ENCODE data around the gene GCNT4.
A peak's percentile ranks its signal among the peaks of the same experiment; 100 is the strongest.

GCNT4 gene

GRCh38 chr5:75049456-75050351 is 2.7 kb downstream of the GCNT4 start:
- peak; percentile 60 for DNase-seq

GRCh38 chr5:75048457-75048953 is 3.9 kb downstream of the GCNT4 start:
- no peak for DNase-seq

GRCh38 chr5:75047356-75047755 is 5.0 kb downstream of the GCNT4 start:
- no peak for DNase-seq

- no peak for DNase-seq
Observed at GRCh38 chr5:75046366-75047142, 5.8 kb downstream of the GCNT4 start.

GRCh38 chr5:75045071-75045470 is 7.3 kb downstream of the GCNT4 start:
- no peak for DNase-seq

- no peak for DNase-seq
Observed at GRCh38 chr5:75044406-75044805, 8.0 kb downstream of the GCNT4 start.

GRCh38 chr5:75043633-75044264 is 8.6 kb downstream of the GCNT4 start:
- no peak for DNase-seq

GRCh38 chr5:75042522-75042921 is 9.8 kb downstream of the GCNT4 start:
- no peak for DNase-seq

GRCh38 chr5:75040973-75041372 is 11.4 kb downstream of the GCNT4 start:
- DNase-seq = no peak

- DNase-seq = no peak
Observed at GRCh38 chr5:75037106-75037505, 15.3 kb downstream of the GCNT4 start.

GRCh38 chr5:75034137-75034739 is 18.1 kb downstream of the GCNT4 start:
- DNase-seq = peak; percentile 34

GRCh38 chr5:75031366-75031765 is 21.0 kb downstream of the GCNT4 start:
- no peak for DNase-seq

GRCh38 chr5:75028090-75028489 is 24.3 kb downstream of the GCNT4 start:
- DNase-seq = no peak

- peak; percentile 15 for DNase-seq
Observed at GRCh38 chr5:75023368-75024159, 28.8 kb downstream of the GCNT4 start.

GRCh38 chr5:75021800-75022199 is 30.6 kb downstream of the GCNT4 start:
- no peak for DNase-seq

- DNase-seq = no peak
Observed at GRCh38 chr5:75021219-75021618, 31.1 kb downstream of the GCNT4 start.

- DNase-seq = no peak
Observed at GRCh38 chr5:75020016-75020656, 32.2 kb downstream of the GCNT4 start.

GRCh38 chr5:75018805-75019587 is 33.4 kb downstream of the GCNT4 start:
- no peak for DNase-seq

- no peak for DNase-seq
Observed at GRCh38 chr5:75017971-75018370, 34.4 kb downstream of the GCNT4 start.

- DNase-seq = no peak
Observed at GRCh38 chr5:75016896-75017295, 35.5 kb downstream of the GCNT4 start.

GRCh38 chr5:75012748-75013147 is 39.6 kb downstream of the GCNT4 start:
- DNase-seq = no peak
